Transverse colon (tissue), 4 donors: ENCODE results near the gene OTOF. TPM values are rescaled to one million over a fixed set of nuclear protein-coding genes. Genes with fewer than 3 reads are reported as not detected.

Source experiments
- DNase-seq: peaks from one replicate; pipeline ENCODE4 v3.0.0-alpha.2; 2019
- H3K27ac ChIP-seq, 4 donors: fragments of 200-600 bp; sonication (generic); 2 replicates each; pipeline ENCODE4 v1.5.1; 2016 to 2018; ENCODE audit warnings: inconsistent platforms in 4 of 4
- H3K27me3 ChIP-seq: fragments of 200-600 bp; sonication (generic); 2 replicates; pipeline ENCODE4 v1.5.1; 2017; ENCODE audit warnings: inconsistent platforms
- H3K36me3 ChIP-seq, 4 donors: fragments of 200-600 bp; sonication (generic); 2 replicates each; pipeline ENCODE4 v1.5.1; 2017 to 2019; ENCODE audit warnings: inconsistent platforms in 4 of 4
- H3K4me1 ChIP-seq, 4 donors: fragments of 200-600 bp; sonication (generic); 2 replicates each; pipeline ENCODE4 v1.5.1; 2017 to 2020; ENCODE audit warnings: inconsistent platforms in 4 of 4
- H3K4me3 ChIP-seq, 4 donors: fragments of 200-600 bp; sonication (generic); 1 replicate in 1 of 4; 2 replicates in 3 of 4; pipeline versions ENCODE4 v1.5.1 to v1.6.1; 2017 to 2019; ENCODE audit warnings: inconsistent platforms in 4 of 4
- H3K9me3 ChIP-seq, 2 donors: fragments of 200-600 bp; sonication (generic); 2 replicates each; pipeline ENCODE4 v1.5.1; 2017 to 2019; ENCODE audit warnings: inconsistent platforms in 2 of 2
- EP300 ChIP-seq: sonication (generic); formaldehyde crosslinking; IDR thresholded peaks from one replicate; pipeline ENCODE4 v1.6.1; 2017; ENCODE audit warnings: antibody characterized with exemption, low read depth
- POLR2A ChIP-seq: fragments of 450-650 bp; IDR thresholded peaks from one replicate; pipeline ENCODE4 v1.6.1; 2016; ENCODE audit warnings: antibody characterized with exemption, mild to moderate bottlenecking, moderate library complexity
- POLR2AphosphoS5 ChIP-seq, 3 donors: sonication (generic); formaldehyde crosslinking; IDR thresholded peaks; one replicate each; pipeline ENCODE4 v1.6.1; 2016; ENCODE audit warnings: antibody characterized with exemption in 3 of 3
- WGBS, 2 donors: methylation state at CpG; one replicate each; pipeline ENCODE4 v1.1.5; 2018; ENCODE audit warnings: low coverage in 1 of 2; 5-methylcytosine and 5-hydroxymethylcytosine counted together
- in situ Hi-C, 4 donors: fragments of 200-750 bp; cut with MboI; loops; one replicate each; pipeline versions ENCODE4 v1.15.0 to v1.15.1; 2017; ENCODE audit warnings: low sequenced_read_pairs in 3 of 4, low pct_ligation_motif_present in 1 of 4, low pct_unique_long_range_greater_than_20kb in 1 of 4
- intact Hi-C: fragments of 100-400 bp; cut with DNase I; formaldehyde crosslinking; loops from one replicate; pipeline ENCODE4 v1.15.1; 2023; ENCODE audit warnings: low total_unique reads
- total RNA-seq, 4 donors: library from RNA; depleted of rRNA; stranded (reverse); fragments of >200 nt; gene quantifications; one replicate each; pipeline ENCODE4 v1.1.0, GENCODE V29; 2016
- TF ChIP-seq, protein P1 (sequence below), 5 experiments: fragments of 200-600 bp in 3 of 5; fragments of 450-650 bp in 2 of 5; sonication (generic) in 3 of 5; IDR thresholded peaks; 1 replicate in 2 of 5; 2 replicates in 3 of 5; pipeline ENCODE4 v1.5.1; 2016 to 2017; ENCODE audit warnings: antibody characterized with exemption in 5 of 5, inconsistent platforms in 3 of 5, mild to moderate bottlenecking in 2 of 5, moderate library complexity in 1 of 5

OTOF gene
- total RNA-seq, 4 donors from 2014 or later, result 0.37 TPM; not detected in 3

DNA sequence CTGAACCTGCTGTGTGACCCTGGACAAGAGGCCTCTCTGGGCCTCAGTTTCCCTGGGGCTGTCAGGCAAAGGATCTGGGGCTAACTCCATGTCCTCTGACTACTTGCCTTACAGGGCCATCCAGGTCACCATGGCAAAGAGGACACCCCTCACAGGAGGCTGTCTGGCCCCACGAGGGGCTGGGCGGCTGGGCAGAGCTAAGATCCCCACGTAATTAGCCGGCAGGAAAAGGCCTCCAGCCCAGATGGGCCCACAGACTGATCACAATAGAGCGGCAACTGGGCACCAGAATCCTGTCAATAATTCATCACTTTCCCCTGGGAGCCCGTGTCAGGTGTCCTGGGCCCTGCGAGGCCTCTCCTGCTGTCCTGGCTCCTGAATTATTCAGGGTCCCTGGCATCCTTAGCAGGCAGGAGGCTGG, 44.8 kb upstream of the OTOF start:
- intact Hi-C loops (no loop called here), in situ Hi-C loops (no loop called here)
- 82% methylated on average over 7 of the region's 7 CpGs; no CpG with 5 or more reads in 1 of the 2 donors for WGBS, 2 donors
- DNase-seq, result no peak
- TF ChIP-seq POLR2A (no peak), POLR2AphosphoS5 (IDR thresholded peaks at IDR 0.05) (no peak), EP300 (no peak)
- TF ChIP-seq, protein P1, sequence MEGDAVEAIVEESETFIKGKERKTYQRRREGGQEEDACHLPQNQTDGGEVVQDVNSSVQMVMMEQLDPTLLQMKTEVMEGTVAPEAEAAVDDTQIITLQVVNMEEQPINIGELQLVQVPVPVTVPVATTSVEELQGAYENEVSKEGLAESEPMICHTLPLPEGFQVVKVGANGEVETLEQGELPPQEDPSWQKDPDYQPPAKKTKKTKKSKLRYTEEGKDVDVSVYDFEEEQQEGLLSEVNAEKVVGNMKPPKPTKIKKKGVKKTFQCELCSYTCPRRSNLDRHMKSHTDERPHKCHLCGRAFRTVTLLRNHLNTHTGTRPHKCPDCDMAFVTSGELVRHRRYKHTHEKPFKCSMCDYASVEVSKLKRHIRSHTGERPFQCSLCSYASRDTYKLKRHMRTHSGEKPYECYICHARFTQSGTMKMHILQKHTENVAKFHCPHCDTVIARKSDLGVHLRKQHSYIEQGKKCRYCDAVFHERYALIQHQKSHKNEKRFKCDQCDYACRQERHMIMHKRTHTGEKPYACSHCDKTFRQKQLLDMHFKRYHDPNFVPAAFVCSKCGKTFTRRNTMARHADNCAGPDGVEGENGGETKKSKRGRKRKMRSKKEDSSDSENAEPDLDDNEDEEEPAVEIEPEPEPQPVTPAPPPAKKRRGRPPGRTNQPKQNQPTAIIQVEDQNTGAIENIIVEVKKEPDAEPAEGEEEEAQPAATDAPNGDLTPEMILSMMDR (IDR thresholded peaks at IDR 0.05), result no peak
- Histone ChIP-seq H3K4me3 (no peak overlapping the region), H3K4me1 (no peaks in the 10 kb centered on the region), H3K36me3 (no peaks in the 10 kb centered on the region), H3K27me3 (peaks cover 6% of the 10 kb centered on the region), H3K27ac (no peak overlapping the region), H3K9me3 (no peaks in the 10 kb centered on the region)

DNA sequence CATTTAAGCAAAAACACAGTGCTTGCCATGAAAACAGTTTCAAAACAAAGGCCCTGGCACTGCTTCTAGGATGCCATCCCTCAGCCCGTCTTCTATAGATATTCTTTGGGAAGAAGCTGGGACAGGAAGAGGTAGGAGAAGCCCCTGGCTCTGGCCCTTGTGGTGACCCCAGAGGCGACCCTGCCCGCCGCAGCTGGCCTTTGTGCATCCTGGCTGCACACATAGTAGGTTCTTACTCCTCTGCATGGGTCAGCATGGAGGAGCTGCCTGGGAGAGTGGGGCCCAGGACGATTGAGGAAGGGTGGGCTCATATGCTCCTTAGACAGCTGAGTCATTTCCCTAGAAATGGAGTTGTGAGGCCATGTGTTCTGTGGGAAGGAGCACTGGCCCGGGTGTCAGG, 44.4 kb upstream of the OTOF start:
- TF ChIP-seq, protein P1 (IDR thresholded peaks at IDR 0.05), result no peak
- TF ChIP-seq POLR2A (no peak), EP300 (no peak), POLR2AphosphoS5 (IDR thresholded peaks at IDR 0.05) (no peak)
- no peak overlapping the region for H3K27ac ChIP-seq
- no peaks in the 10 kb centered on the region for H3K4me1 ChIP-seq
- no peak overlapping the region for H3K4me3 ChIP-seq
- in situ Hi-C loops (no loop called here), intact Hi-C loops (no loop called here)
- 63 to 70% methylated on average over 1 to 6 of the region's 6 CpGs for WGBS, 2 donors
- H3K9me3 ChIP-seq, result no peaks in the 10 kb centered on the region
- DNase-seq, result no peak
- no peaks in the 10 kb centered on the region for H3K36me3 ChIP-seq
- H3K27me3 ChIP-seq, result peaks cover 6% of the 10 kb centered on the region

- Histone ChIP-seq H3K4me1 (no peaks in the 10 kb centered on the region), H3K27me3 (peaks cover 6% of the 10 kb centered on the region), H3K4me3 (no peak overlapping the region), H3K36me3 (no peaks in the 10 kb centered on the region), H3K27ac (no peak overlapping the region), H3K9me3 (no peaks in the 10 kb centered on the region)
- intact Hi-C loops, result no loop called here
- TF ChIP-seq, protein P1 (IDR thresholded peaks at IDR 0.05), result no peak
- TF ChIP-seq POLR2A, result no peak
- no peak for TF ChIP-seq EP300
- TF ChIP-seq POLR2AphosphoS5 (IDR thresholded peaks at IDR 0.05), result no peak
- in situ Hi-C loops, result no loop called here
- no peak for DNase-seq
- WGBS, 2 donors, result 20 to 59% methylated on average over 1 to 3 of the region's 5 CpGs
These were observed 43.9 kb upstream of the OTOF start for GRCh38 chr2:26521913-26522180.

GRCh38 chr2:26521054-26521912, 43.4 kb upstream of the OTOF start:
- in situ Hi-C loops, result no loop called here
- 50% methylated on average over 10 of the region's 12 CpGs; no CpG with 5 or more reads in 1 of the 2 donors for WGBS, 2 donors
- H3K36me3 ChIP-seq, result no peaks in the 10 kb centered on the region

More at GRCh38 chr2:26521054-26521912, 43.4 kb upstream of the OTOF start:
- no peak for TF ChIP-seq POLR2AphosphoS5 (IDR thresholded peaks at IDR 0.05)
- TF ChIP-seq POLR2A, result no peak
- TF ChIP-seq, protein P1 (IDR thresholded peaks at IDR 0.05), result peak in 4 of 5 experiments; percentile 19 to 36 (median 26)
- intact Hi-C loops, result no loop called here
- H3K9me3 ChIP-seq, result no peaks in the 10 kb centered on the region
- H3K27me3 ChIP-seq, result peaks cover 6% of the 10 kb centered on the region
- DNase-seq, result peak; percentile 21
- H3K4me3 ChIP-seq, result no peak overlapping the region
- H3K4me1 ChIP-seq, result no peaks in the 10 kb centered on the region
- H3K27ac ChIP-seq, result no peak overlapping the region
